Heart left ventricle (tissue), 13 donors: ENCODE results near the gene CXCL14.

Source experiments
- CTCF ChIP-seq, 12 donors: fragments of 200-600 bp; sonication (generic) in 4 of 12; IDR thresholded peaks; one replicate each; pipeline versions ENCODE4 v1.5.0 to v1.8.0; 2018 to 2022; ENCODE audit warnings: antibody characterized with exemption in 12 of 12, mild to moderate bottlenecking in 5 of 12
- POLR2A ChIP-seq, 2 donors: fragments of 450-650 bp; IDR thresholded peaks; one replicate each; pipeline ENCODE4 v1.6.1; 2017; ENCODE audit warnings: antibody characterized with exemption in 2 of 2, mild to moderate bottlenecking in 2 of 2, moderate library complexity in 2 of 2
- donor health status: ischemic (EF 13 %, LVEDD 7.1; RV severe dilation, severe dysfunction).
- donor health status: DM: no; HTN: yes; CAD: no.
- donor health status: DM: no; HTN: no; CAD: no.
- donor health status: ischemic (EF 25% LVEDD 6.9; RV normal size, moderate dysfunction).
- donor health status: ischemic (EF 25% LVEDD 5.7; RV mildly dilated, moderate dysfunction).
- donor health status: ischemic (EF 35%, LVEDD 5.7; RV mildly dilated, moderate dysfunction).
- donor health status: nonischemic (EF 11% LVEDD 7.7; RV severe dilation, severe dysfunction).
- donor health status: DM: yes; HTN: yes; CAD: no.
- donor health status: PGD.
- donor health status: ischemic (EF 29% LVEDD 5.4; RV normal size, mild dysfunction).
- donor health status: nonischemic (EF 23%, LVEDD 6.1; RV moderate dilation, normal function).

- TF ChIP-seq POLR2A (IDR thresholded peaks at IDR 0.05) (no peak), CTCF (IDR thresholded peaks at IDR 0.05) (no peak)
Observed at GRCh38 chr5:135589152-135589551, 10.4 kb upstream of the CXCL14 start.
